Measurements from ENCODE around the gene ZNF839.

ZNF839 gene

DNA sequence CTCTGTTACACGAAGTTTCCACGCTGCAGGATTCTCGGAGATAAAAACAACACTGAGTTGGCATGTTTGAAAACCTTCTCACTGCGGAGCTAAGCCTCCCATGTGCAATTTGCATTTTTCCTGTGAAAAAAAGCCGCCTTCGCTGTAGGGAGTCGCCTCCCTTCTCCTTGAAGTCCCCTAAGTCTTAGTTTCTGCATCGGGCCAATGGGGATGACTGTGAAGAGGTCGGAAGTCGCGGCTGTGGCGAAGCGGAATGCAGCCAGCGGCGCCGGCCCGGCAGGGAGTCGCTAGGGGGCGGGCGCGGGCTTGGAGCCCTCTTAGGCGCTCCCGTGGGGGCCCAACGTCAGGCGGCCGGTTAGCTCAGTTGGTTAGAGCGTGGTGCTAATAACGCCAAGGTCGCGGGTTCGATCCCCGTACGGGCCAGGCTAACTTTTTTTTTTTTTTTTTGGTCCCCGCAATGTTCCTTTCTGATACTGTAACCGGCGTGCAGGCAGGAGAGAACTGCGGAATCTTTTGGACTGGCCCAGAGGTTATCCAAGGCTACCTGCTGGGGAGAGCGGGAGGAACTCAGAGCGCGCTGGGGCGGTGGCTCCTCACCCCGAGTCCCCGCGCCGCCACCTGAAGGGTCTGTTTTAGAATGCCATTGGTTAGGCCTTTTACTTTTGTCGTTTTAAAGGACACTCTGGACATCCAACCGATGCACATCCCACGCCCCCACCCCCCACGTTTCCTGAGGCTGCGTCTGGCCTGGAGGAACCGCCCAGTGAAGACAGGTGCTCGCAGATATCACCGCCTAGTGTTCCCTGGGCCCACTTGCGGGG, 2.6 kb upstream of the ZNF839 start (continued):
- TF ChIP-seq, protein P1, sequence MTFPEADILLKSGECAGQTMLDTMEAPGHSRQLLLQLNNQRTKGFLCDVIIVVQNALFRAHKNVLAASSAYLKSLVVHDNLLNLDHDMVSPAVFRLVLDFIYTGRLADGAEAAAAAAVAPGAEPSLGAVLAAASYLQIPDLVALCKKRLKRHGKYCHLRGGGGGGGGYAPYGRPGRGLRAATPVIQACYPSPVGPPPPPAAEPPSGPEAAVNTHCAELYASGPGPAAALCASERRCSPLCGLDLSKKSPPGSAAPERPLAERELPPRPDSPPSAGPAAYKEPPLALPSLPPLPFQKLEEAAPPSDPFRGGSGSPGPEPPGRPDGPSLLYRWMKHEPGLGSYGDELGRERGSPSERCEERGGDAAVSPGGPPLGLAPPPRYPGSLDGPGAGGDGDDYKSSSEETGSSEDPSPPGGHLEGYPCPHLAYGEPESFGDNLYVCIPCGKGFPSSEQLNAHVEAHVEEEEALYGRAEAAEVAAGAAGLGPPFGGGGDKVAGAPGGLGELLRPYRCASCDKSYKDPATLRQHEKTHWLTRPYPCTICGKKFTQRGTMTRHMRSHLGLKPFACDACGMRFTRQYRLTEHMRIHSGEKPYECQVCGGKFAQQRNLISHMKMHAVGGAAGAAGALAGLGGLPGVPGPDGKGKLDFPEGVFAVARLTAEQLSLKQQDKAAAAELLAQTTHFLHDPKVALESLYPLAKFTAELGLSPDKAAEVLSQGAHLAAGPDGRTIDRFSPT (tag by site-specific recombination; IDR thresholded peaks at IDR 0.05), result peak; percentile 43; the same call in 1 of the 2 replicates
- TF ChIP-seq, protein P2, sequence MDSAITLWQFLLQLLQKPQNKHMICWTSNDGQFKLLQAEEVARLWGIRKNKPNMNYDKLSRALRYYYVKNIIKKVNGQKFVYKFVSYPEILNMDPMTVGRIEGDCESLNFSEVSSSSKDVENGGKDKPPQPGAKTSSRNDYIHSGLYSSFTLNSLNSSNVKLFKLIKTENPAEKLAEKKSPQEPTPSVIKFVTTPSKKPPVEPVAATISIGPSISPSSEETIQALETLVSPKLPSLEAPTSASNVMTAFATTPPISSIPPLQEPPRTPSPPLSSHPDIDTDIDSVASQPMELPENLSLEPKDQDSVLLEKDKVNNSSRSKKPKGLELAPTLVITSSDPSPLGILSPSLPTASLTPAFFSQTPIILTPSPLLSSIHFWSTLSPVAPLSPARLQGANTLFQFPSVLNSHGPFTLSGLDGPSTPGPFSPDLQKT (IDR thresholded peaks at IDR 0.05; ENCODE audit: borderline replicate concordance, low read depth, low read length), result no peak
- TF ChIP-seq ZNF658 (tag by site-specific recombination; IDR thresholded peaks at IDR 0.05) (no peak), ZNF677 (tag by site-specific recombination; IDR thresholded peaks at IDR 0.05) (no peak), ZNF302 (tag by site-specific recombination; IDR thresholded peaks at IDR 0.05; ENCODE audit: low read depth) (no peak), ZXDB (tag by site-specific recombination; IDR thresholded peaks at IDR 0.05) (peak; percentile 89), ZNF558 (tag by site-specific recombination; IDR thresholded peaks at IDR 0.05) (no peak), ZNF514 (tag by site-specific recombination; IDR thresholded peaks at IDR 0.05) (no peak), ZNF521 (tag by site-specific recombination; IDR thresholded peaks at IDR 0.05) (no peak), HOXC10 (CRISPR knock-in tag; IDR thresholded peaks at IDR 0.05) (no peak), ZNF23 (tag by site-specific recombination; IDR thresholded peaks at IDR 0.05; ENCODE audit: borderline replicate concordance) (no peak), TRIM28 (IDR thresholded peaks at IDR 0.05; ENCODE audit: borderline replicate concordance, low read length) (peak; percentile 10; the same call in 1 of the 2 replicates), ZNF621 (tag by site-specific recombination; IDR thresholded peaks at IDR 0.05) (no peak), ZNF776 (tag by site-specific recombination; IDR thresholded peaks at IDR 0.05; ENCODE audit: borderline replicate concordance) (no peak), ZNF792 (tag by site-specific recombination; IDR thresholded peaks at IDR 0.05) (peak; percentile 72; the same call in 1 of the 2 replicates), ZNF37A (tag by site-specific recombination; IDR thresholded peaks at IDR 0.05) (no peak), ZNF416 (tag by site-specific recombination; IDR thresholded peaks at IDR 0.05) (no peak), BCL11B (tag by site-specific recombination; IDR thresholded peaks at IDR 0.05; ENCODE audit: low read depth) (peak; percentile 96), ZNF112 (tag by site-specific recombination; IDR thresholded peaks at IDR 0.05) (no peak), ZNF202 (tag by site-specific recombination; IDR thresholded peaks at IDR 0.05; ENCODE audit: borderline replicate concordance) (no peak), ZNF132 (tag by site-specific recombination; IDR thresholded peaks at IDR 0.05; ENCODE audit: borderline replicate concordance) (no peak), MYNN (tag by site-specific recombination; IDR thresholded peaks at IDR 0.05; ENCODE audit: borderline replicate concordance) (no peak; the same call in 1 of the 2 replicates), ZNF16 (tag by site-specific recombination; IDR thresholded peaks at IDR 0.05; ENCODE audit: low read depth) (no peak), GLIS2 (tag by site-specific recombination; IDR thresholded peaks at IDR 0.05) (peak; percentile 83), ZNF529 (tag by site-specific recombination; IDR thresholded peaks at IDR 0.05; ENCODE audit: insufficient replicate concordance) (no peak), ZNF664 (tag by site-specific recombination; IDR thresholded peaks at IDR 0.05) (peak; percentile 44; the same call in 1 of the 2 replicates)
- TF ChIP-seq, protein P3, sequence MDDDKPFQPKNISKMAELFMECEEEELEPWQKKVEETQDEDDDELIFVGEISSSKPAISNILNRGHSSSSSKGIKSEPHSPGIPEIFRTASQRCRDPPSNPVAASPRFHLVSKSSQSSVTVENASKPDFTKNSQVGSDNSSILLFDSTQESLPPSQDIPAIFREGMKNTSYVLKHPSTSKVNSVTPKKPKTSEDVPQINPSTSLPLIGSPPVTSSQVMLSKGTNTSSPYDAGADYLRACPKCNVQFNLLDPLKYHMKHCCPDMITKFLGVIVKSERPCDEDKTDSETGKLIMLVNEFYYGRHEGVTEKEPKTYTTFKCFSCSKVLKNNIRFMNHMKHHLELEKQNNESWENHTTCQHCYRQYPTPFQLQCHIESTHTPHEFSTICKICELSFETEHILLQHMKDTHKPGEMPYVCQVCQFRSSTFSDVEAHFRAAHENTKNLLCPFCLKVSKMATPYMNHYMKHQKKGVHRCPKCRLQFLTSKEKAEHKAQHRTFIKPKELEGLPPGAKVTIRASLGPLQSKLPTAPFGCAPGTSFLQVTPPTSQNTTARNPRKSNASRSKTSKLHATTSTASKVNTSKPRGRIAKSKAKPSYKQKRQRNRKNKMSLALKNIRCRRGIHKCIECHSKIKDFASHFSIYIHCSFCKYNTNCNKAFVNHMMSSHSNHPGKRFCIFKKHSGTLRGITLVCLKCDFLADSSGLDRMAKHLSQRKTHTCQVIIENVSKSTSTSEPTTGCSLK (tag by site-specific recombination; IDR thresholded peaks at IDR 0.05), result no peak
- TF ChIP-seq, protein P4, sequence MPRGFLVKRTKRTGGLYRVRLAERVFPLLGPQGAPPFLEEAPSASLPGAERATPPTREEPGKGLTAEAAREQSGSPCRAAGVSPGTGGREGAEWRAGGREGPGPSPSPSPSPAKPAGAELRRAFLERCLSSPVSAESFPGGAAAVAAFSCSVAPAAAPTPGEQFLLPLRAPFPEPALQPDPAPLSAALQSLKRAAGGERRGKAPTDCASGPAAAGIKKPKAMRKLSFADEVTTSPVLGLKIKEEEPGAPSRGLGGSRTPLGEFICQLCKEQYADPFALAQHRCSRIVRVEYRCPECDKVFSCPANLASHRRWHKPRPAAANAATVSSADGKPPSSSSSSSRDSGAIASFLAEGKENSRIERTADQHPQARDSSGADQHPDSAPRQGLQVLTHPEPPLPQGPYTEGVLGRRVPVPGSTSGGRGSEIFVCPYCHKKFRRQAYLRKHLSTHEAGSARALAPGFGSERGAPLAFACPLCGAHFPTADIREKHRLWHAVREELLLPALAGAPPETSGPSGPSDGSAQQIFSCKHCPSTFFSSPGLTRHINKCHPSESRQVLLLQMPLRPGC (tag by site-specific recombination; IDR thresholded peaks at IDR 0.05), result peak; percentile 89
- TF ChIP-seq, protein P5, sequence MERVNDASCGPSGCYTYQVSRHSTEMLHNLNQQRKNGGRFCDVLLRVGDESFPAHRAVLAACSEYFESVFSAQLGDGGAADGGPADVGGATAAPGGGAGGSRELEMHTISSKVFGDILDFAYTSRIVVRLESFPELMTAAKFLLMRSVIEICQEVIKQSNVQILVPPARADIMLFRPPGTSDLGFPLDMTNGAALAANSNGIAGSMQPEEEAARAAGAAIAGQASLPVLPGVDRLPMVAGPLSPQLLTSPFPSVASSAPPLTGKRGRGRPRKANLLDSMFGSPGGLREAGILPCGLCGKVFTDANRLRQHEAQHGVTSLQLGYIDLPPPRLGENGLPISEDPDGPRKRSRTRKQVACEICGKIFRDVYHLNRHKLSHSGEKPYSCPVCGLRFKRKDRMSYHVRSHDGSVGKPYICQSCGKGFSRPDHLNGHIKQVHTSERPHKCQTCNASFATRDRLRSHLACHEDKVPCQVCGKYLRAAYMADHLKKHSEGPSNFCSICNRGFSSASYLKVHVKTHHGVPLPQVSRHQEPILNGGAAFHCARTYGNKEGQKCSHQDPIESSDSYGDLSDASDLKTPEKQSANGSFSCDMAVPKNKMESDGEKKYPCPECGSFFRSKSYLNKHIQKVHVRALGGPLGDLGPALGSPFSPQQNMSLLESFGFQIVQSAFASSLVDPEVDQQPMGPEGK (tag by site-specific recombination; IDR thresholded peaks at IDR 0.05), result peak; percentile 93
- TF ChIP-seq, protein P6, sequence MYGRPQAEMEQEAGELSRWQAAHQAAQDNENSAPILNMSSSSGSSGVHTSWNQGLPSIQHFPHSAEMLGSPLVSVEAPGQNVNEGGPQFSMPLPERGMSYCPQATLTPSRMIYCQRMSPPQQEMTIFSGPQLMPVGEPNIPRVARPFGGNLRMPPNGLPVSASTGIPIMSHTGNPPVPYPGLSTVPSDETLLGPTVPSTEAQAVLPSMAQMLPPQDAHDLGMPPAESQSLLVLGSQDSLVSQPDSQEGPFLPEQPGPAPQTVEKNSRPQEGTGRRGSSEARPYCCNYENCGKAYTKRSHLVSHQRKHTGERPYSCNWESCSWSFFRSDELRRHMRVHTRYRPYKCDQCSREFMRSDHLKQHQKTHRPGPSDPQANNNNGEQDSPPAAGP (tag by site-specific recombination; IDR thresholded peaks at IDR 0.05), result peak; percentile 96
